GM18526 (cell line): Measurements from ENCODE around the gene IARS1.

Experiments used
- POLR2A ChIP-seq: IDR thresholded peaks from 3 replicates; pipeline ENCODE4 v1.6.1; 2011; ENCODE audit not compliant: insufficient read length; ENCODE audit errors: extremely low read depth

Gene IARS1

GRCh38 chr9:92293452-92294296 is at the start of gene IARS1:
Gene IARS1, minus strand, starts transcription at chr9:92293697. Its CDS starts 4,278 bp downstream, at chr9:92289419.
- peak; percentile 95 for TF ChIP-seq POLR2A

DNA sequence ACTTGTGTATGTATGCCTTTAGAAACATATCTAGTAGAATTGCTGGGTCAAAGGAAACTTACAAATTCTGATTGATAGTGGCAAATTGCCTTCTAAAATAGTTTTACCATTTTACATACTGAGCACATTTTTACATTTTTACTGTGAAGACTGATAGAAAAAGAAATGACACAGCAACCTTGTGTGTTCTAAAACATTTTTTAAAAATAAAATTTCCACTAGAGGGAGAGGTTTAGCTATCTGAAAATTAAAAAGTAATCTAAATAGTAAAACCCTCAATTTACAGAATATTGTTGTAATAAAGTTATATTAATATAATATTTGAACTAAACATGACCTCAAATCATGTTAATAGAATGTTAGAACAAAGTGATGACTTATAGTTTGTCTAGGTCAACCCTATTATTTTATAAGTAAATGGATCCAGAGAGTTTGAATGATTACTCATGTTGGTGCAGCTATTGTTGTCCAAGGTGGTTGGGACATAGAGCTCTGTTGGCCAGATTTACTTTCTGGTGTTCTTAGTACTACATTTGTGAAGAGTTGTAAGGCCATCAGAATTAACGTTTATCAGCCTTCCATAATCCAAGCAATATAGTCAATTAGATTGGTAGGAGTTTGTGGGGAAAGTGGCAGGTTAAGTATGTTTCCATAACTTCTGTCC is 49.5 kb upstream of the IARS1 start:
- TF ChIP-seq POLR2A: no peak

GRCh38 chr9:92341578-92341977 is 48.1 kb upstream of the IARS1 start:
- TF ChIP-seq POLR2A: no peak

DNA sequence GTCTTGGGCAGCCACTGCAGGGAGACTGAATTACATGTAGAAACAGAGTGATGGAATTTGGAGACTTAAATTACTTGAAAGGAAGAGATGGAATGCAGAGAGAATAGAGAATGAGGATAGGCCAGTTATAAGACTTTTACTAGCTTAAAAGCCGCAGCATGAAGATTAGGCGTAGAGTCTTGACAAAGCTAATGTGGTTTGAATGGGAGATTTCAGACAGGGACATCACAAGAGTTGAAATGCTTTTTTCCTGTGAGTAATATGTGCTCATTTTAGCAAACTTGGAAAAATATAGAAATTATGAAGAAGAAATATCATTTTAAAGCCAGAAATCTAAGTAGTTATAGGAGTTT is 39.8 kb upstream of the IARS1 start:
- no peak for TF ChIP-seq POLR2A

DNA sequence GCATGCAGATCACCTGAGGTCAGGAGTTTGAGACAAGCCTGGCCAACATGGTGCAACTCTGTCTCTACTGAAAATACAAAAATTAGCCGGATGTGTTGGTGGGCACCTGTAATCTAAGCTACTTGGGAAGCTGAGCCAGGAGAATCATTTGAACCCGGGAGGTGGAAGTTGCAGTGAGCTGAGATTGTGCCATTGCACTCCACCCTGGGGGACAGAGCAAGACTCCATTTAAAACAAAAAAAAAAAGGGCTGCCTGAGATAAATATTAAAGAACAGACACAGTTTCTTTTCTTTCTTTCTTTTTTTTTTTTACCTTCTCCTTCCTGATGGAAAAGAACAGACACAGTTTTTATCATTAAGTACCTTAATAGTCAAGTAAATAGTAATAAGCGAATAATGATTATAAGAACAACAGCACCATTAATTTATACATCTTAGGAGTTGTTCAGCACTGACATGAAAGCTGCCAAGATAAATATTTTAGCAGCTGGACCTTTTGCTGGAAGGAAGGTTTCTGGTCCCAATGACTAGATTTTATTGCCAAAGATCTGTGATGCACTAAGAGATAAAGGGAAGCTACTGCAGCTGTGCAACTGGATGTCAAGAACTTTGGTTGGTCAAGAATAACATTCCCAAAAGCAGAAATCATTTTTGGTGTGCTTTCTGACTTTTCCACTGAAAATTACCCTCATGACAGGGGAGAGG is 39.2 kb upstream of the IARS1 start:
- no peak for TF ChIP-seq POLR2A

DNA sequence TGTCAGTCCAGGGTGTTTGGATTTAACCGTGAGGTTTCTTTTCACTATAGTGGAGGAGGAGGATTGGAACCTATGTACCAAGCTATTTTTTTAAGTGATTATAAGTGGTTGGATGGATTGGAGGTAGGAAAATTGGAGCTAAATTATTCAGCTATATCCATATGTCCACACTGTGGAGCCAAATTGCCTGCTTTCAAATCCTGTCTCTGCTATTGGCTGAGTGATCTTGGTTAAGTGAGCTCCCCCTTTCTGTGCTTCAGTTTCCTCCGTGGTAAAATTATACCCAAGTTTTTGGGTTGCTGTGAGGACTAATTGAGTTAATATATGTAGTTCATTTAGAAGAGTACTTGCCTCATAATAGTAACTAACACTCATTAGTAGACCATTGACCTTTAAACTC is 34.7 kb upstream of the IARS1 start:
- no peak for TF ChIP-seq POLR2A

DNA sequence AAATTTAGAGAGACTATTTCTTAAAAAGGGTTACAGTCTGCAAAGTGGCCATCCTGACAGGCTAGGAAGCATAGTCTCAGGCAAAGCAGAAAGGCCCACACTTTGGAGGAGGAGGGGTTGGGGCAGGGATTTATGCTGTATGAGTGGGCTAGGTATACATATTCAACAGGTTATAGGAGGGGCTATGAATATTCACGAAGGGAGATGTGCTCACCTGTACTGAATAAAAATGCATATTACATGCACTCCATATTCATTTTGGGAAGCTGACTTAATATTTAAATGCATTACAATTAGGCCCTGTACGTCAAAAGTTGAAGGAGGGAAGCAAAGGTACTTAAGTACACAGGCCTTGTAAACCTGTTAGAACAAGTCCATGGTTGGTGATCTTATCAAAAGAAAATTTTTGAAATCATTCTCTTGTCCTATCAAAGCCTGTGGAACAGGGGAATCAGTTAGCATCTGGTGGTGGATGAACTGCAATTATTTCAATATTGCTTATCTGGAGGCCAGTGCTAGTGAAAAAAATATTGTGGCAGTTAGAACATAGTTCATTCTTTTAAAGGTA is 33.9 kb upstream of the IARS1 start:
- TF ChIP-seq POLR2A: no peak

GRCh38 chr9:92325991-92326500 is 32.5 kb upstream of the IARS1 start:
- TF ChIP-seq POLR2A: no peak

DNA sequence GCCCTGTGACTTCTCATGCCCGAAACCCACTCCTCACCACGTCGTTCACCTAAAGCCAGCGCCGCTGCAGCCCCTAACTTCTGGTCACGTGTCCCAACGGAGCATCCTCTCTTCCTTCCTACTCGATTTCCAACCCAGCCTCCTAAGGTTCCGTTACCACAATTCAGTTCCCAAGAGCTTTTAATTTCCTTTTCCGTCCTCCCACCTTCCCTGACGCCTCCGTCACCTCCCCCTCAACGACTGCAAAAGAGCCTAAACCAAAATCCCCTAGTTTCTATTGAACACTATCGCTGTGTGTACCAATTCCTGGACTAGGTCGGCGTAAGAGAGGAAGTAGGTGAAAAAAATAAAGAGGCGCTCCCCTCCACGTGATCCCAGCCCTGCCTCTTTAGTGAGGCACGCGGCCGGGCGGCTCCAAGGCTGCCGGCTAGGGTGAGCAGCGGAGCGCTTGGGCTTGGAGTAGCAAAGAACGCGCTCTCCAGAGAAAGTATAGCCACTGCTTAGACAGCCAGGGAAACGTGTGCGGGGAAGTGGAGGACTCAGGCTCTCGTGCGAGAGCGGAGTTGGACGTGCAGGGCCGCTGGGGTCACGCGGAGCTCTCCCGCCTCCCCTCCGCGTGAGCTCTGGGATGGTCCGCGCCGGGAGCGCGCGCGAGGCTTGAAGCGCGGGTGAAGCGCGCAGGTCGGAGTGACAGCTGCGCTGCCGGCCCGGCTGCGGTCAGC is 31.9 kb upstream of the IARS1 start, which contains the start of the genes CENPP and NOL8:
TSS of gene CENPP (plus strand) at position 685 of the 722 bp plus-strand sequence.
TSS of gene NOL8 (minus strand) at position 82 of the 722 bp plus-strand sequence. CDS start 1,189 bp downstream, outside the sequence.
- peak; percentile 92 for TF ChIP-seq POLR2A

DNA sequence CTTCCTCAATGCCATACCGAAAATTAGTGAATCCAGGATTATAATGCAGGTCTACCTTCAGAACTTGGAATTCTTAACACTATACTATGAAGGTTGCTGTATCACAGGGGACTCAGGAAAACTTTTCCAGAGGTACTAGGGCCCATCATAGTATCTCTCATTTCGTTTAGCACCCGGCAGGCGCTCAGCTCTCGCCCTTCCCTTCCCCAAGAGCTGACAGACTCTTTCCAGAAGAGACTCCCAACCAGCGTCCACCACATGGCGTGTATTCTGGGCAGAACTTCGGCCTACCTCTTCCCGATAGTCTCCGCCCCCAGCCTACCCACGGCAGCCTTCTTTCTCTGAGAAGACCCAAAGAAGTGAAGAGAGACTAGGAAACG is 31.4 kb upstream of the IARS1 start:
- TF ChIP-seq POLR2A: no peak

GRCh38 chr9:92324431-92324830 is 30.9 kb upstream of the IARS1 start:
- no peak for TF ChIP-seq POLR2A

- no peak for TF ChIP-seq POLR2A
Observed at GRCh38 chr9:92315456-92315855, 22.0 kb upstream of the IARS1 start.

DNA sequence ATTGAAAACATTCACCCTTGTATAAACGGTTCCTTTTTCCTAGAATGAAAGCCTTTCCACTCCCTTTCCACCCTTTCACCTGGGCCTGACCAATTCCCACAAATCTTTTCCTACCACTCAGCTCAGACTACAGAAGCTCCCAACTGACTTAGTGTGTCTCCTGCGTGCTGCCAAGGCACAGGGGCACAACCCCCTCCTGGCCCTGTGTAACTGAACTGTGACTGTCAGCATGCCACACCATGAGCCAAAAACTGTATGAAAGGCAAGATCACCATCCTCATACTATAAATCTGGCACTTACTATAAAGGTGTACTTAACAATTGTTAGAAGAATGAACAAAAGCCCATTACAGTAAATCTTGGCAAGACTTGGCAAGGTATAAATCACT is 20.1 kb upstream of the IARS1 start:
- no peak for TF ChIP-seq POLR2A

GRCh38 chr9:92312887-92313623 is 19.6 kb upstream of the IARS1 start:
- no peak for TF ChIP-seq POLR2A

DNA sequence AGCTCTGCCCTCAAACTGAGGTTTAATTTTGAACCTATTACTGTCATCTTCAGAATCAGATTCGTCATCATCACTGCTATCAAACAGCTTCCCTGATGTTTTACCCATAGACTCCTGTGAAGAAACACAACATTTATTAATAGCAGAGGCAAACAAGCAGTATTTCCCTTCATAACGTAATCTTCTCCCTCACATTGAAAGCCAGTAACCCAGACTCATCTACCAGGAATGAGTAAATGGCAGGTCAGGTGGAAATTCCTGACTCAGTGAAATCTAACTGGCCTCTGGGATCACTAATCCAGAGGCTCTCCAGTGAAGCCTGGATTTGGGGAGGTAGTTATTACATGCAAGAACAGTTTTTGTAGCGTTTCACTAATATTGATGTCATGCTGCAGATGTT is 17.1 kb upstream of the IARS1 start:
- no peak for TF ChIP-seq POLR2A

- no peak for TF ChIP-seq POLR2A
Observed at GRCh38 chr9:92308893-92309292, 15.4 kb upstream of the IARS1 start.
